Lung (tissue), 12 donors: ENCODE results near the gene PRMT2. TPM values are rescaled to one million over a fixed set of nuclear protein-coding genes. Genes with fewer than 3 reads are reported as not detected.

Experiments
- ATAC-seq: fragments of 200-7000 bp; cut with Tn5 transposase; one replicate; pipeline ENCODE4 v1.9.1; 2020; ENCODE audit warnings: moderate number of reproducible peaks; ENCODE audit not compliant: insufficient read depth, low FRiP score
- DNase-seq, 3 donors: peaks; one replicate each; pipeline ENCODE4 v3.0.0-alpha.2; 2013 to 2017
- H3K27ac ChIP-seq, 2 donors: one replicate each; pipeline ENCODE4 v1.5.1; 2013; ENCODE audit warnings: mild to moderate bottlenecking in 2 of 2, moderate library complexity in 2 of 2, control low read depth in 1 of 2, inconsistent platforms in 1 of 2, low read depth in 1 of 2, low read length in 1 of 2
- H3K27me3 ChIP-seq, 3 donors: one replicate each; pipeline ENCODE4 v1.5.1; 2013; ENCODE audit warnings: low read length in 2 of 3; ENCODE audit not compliant: control insufficient read depth in 3 of 3, insufficient read depth in 3 of 3
- H3K36me3 ChIP-seq, 4 donors: one replicate each; pipeline ENCODE4 v1.5.1; 2013; ENCODE audit warnings: low read length in 4 of 4, mild to moderate bottlenecking in 1 of 4, moderate library complexity in 1 of 4; ENCODE audit not compliant: control insufficient read depth in 4 of 4, insufficient read depth in 4 of 4
- H3K4me1 ChIP-seq, 5 donors: one replicate each; pipeline ENCODE4 v1.5.1; 2013; ENCODE audit warnings: low read length in 5 of 5, mild to moderate bottlenecking in 2 of 5, moderate library complexity in 1 of 5; ENCODE audit not compliant: control insufficient read depth in 5 of 5, insufficient read depth in 5 of 5
- H3K4me3 ChIP-seq: one replicate; pipeline ENCODE4 v1.5.1; 2013; ENCODE audit warnings: mild to moderate bottlenecking, control low read depth, moderate library complexity
- H3K9ac ChIP-seq, 2 donors: one replicate each; pipeline ENCODE4 v1.5.1; 2013; ENCODE audit warnings: low read length in 2 of 2, control low read depth in 1 of 2; ENCODE audit not compliant: insufficient read depth in 1 of 2
- H3K9me3 ChIP-seq, 4 donors: one replicate each; pipeline ENCODE4 v1.5.1; 2013; ENCODE audit warnings: low read length in 3 of 4, mild to moderate bottlenecking in 1 of 4, moderate library complexity in 1 of 4; ENCODE audit not compliant: control insufficient read depth in 4 of 4, insufficient read depth in 3 of 4
- CTCF ChIP-seq: IDR thresholded peaks from 2 replicates; pipeline ENCODE4 v1.5.1; 2012; ENCODE audit warnings: mild to moderate bottlenecking; ENCODE audit errors: control extremely low read depth, extremely low read depth
- WGBS, 2 donors: extraction: QIAGEN DNeasy Blood & Tissue Kit; methylation state at CpG; one replicate each; pipeline ENCODE4 v1.1.7; 2013; 5-methylcytosine and 5-hydroxymethylcytosine counted together
- polyA plus RNA-seq, 2 donors: library from polyadenylated mRNA; stranded (reverse); fragments of 200-250 nt; gene quantifications; one replicate each; pipeline ENCODE4 v1.2.1, GENCODE V29; 2013
- total RNA-seq, 2 donors: library from RNA; depleted of rRNA in 1 of 2; stranded (reverse); fragments of >200 nt in 1 of 2; gene quantifications; one replicate each; pipeline ENCODE4 v1.2.1, GENCODE V29; 2014 to 2021
- donor health status: control.
- donor health status: control.
- donor health status: Bipolar disorder and iron deficiency.
- donor health status: healthy.
- donor health status: DM: yes; HTN: yes; CAD: no.

PRMT2 gene
- total and polyA plus RNA-seq, 4 donors, result 58.2 to 114 (median 90.8) TPM

DNA sequence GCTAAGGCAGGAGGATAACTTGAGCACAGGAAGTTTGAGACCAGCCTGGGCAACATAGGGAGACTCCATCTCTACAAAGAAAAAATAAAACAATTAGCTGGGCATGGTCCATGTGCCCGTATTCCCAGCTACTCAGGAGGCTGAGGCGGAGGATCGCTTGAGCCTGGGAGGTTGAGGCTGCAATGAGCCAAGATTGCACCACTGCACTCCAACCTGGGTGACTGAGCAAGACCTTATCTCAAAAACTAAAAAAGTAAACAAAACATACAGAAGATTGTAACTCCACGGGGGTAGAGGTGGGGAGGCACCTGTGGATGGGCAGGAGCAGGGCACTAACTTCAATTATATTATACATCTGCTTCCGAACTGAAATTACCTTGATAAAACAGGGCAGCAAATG, 35.2 kb upstream of the PRMT2 start:
- Histone ChIP-seq H3K9me3 (no peaks in the 10 kb centered on the region), H3K36me3 (no peaks in the 10 kb centered on the region), H3K9ac (no peak overlapping the region), H3K27me3 (no peaks in the 10 kb centered on the region), H3K4me3 (no peak overlapping the region), H3K4me1 (peaks cover 0 to 22% (median 4%) of the 10 kb centered on the region in 5 donors), H3K27ac (no peak overlapping the region)
- ATAC-seq (no peak), DNase-seq (no peak)
- TF ChIP-seq CTCF, result no peak
- 68 to 75% methylated on average over 5 of the region's 5 CpGs for WGBS, 2 donors

DNA sequence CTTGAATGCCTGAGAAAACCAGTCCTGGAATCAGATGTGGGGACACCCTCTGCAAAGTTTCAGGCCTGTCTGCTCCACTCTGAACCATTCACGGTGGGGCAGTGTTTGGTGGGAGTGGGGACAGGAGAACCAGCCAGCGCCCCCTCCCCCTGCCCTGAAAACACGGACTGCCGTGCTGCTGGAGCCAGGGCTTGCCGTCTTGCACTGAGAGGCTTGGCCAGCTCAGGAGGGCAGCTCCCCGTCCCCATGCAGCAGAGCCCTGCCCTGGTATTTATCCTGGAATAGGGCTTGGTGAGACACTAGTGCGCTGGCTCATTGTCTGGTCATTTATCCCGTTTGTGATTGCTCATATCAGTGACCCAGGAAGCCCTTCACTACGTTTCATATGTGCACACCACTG, 34.5 kb upstream of the PRMT2 start:
- ATAC-seq (no peak), DNase-seq (no peak)
- Histone ChIP-seq H3K27ac (no peak overlapping the region), H3K4me3 (no peak overlapping the region), H3K9me3 (no peaks in the 10 kb centered on the region), H3K27me3 (no peaks in the 10 kb centered on the region), H3K36me3 (no peaks in the 10 kb centered on the region), H3K4me1 (peaks cover 0 to 26% (median 4%) of the 10 kb centered on the region in 5 donors), H3K9ac (no peak overlapping the region)
- no peak for TF ChIP-seq CTCF
- 77% methylated on average over 9 of the region's 9 CpGs for WGBS, 2 donors

DNA sequence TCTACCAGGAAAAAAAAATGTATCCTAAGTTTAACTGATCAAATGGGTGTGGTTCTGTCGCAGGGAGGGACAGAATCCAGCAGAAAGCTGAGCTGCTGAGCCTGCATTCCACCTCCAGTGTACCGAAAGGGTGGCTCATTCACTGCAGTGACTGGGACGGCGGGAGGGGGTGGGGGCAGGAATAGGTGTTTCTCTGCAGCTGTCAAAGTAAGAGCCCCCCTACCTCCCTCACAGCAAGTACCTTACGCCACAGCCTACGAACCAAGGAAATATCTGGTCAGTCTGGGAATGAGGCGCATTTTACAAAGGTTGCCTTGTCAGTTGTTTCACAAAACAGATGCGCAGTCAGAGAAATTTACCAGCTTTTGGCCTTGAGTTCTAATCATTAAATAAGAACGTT, 32.2 kb upstream of the PRMT2 start:
- ATAC-seq, result no peak
- Histone ChIP-seq H3K9me3 (no peaks in the 10 kb centered on the region), H3K9ac (no peak overlapping the region), H3K27me3 (no peaks in the 10 kb centered on the region), H3K27ac (no peak overlapping the region), H3K4me3 (no peak overlapping the region), H3K36me3 (no peaks in the 10 kb centered on the region), H3K4me1 (peaks cover 0 to 26% (median 4%) of the 10 kb centered on the region in 5 donors)
- no peak for TF ChIP-seq CTCF
- 45 to 73% methylated on average over 8 to 9 of the region's 9 CpGs for WGBS, 2 donors
- DNase-seq, result peak in 1 of 3 donors; percentile 31

GRCh38 chr21:46604329-46604974, 31.0 kb upstream of the PRMT2 start:
- WGBS, 2 donors, result 68 to 74% methylated on average over 9 of the region's 9 CpGs
- no peak for DNase-seq
- no peak for ATAC-seq

More at GRCh38 chr21:46604329-46604974, 31.0 kb upstream of the PRMT2 start:
- Histone ChIP-seq H3K27me3 (no peaks in the 10 kb centered on the region), H3K4me3 (no peak overlapping the region), H3K9ac (no peak overlapping the region), H3K36me3 (no peaks in the 10 kb centered on the region), H3K4me1 (peaks cover 0 to 18% (median 2%) of the 10 kb centered on the region in 5 donors), H3K27ac (no peak overlapping the region), H3K9me3 (no peaks in the 10 kb centered on the region)
- TF ChIP-seq CTCF, result no peak
